ENCODE results near the gene PALLD.

PALLD gene

GRCh38 chr4:168674077-168674747 is 177.4 kb downstream of the PALLD start:
- no peak for DNase-seq (ENCODE audit: low read depth, low spot score)

- DNase-seq (ENCODE audit: low read depth, low spot score) = no peak
Observed at GRCh38 chr4:168674866-168675265, 178.0 kb downstream of the PALLD start.

GRCh38 chr4:168677063-168677462 is 180.2 kb downstream of the PALLD start:
- DNase-seq (ENCODE audit: low read depth, low spot score) = no peak

- DNase-seq (ENCODE audit: low read depth, low spot score) = no peak
Observed at GRCh38 chr4:168677879-168678278, 181.0 kb downstream of the PALLD start.

- no peak for DNase-seq (ENCODE audit: low read depth, low spot score)
Observed at GRCh38 chr4:168678751-168679366, 182.0 kb downstream of the PALLD start.

GRCh38 chr4:168679397-168679796 is 182.5 kb downstream of the PALLD start:
- DNase-seq (ENCODE audit: low read depth, low spot score) = no peak

- DNase-seq (ENCODE audit: low read depth, low spot score) = no peak
Observed at GRCh38 chr4:168679819-168680218, 183.0 kb downstream of the PALLD start.

- DNase-seq (ENCODE audit: low read depth, low spot score) = no peak
Observed at GRCh38 chr4:168682898-168683500, 186.1 kb downstream of the PALLD start.

- DNase-seq (ENCODE audit: low read depth, low spot score) = no peak
Observed at GRCh38 chr4:168683595-168683994, 186.7 kb downstream of the PALLD start.

GRCh38 chr4:168685136-168685809 is 188.4 kb downstream of the PALLD start:
- no peak for DNase-seq (ENCODE audit: low read depth, low spot score)

- DNase-seq (ENCODE audit: low read depth, low spot score) = no peak
Observed at GRCh38 chr4:168688584-168688983, 191.7 kb downstream of the PALLD start.

- no peak for DNase-seq (ENCODE audit: low read depth, low spot score)
Observed at GRCh38 chr4:168689791-168690190, 192.9 kb downstream of the PALLD start.

GRCh38 chr4:168690199-168690598 is 193.3 kb downstream of the PALLD start:
- DNase-seq (ENCODE audit: low read depth, low spot score) = no peak

GRCh38 chr4:168691631-168692369 is 194.9 kb downstream of the PALLD start:
- no peak for DNase-seq (ENCODE audit: low read depth, low spot score)

- no peak for DNase-seq (ENCODE audit: low read depth, low spot score)
Observed at GRCh38 chr4:168693750-168694490, 197.1 kb downstream of the PALLD start.

GRCh38 chr4:168694667-168695066 is 197.8 kb downstream of the PALLD start:
- DNase-seq (ENCODE audit: low read depth, low spot score) = no peak

- no peak for DNase-seq (ENCODE audit: low read depth, low spot score)
Observed at GRCh38 chr4:168695288-168695687, 198.4 kb downstream of the PALLD start.

GRCh38 chr4:168696280-168696679 is 199.4 kb downstream of the PALLD start:
- DNase-seq (ENCODE audit: low read depth, low spot score) = no peak

- no peak for DNase-seq (ENCODE audit: low read depth, low spot score)
Observed at GRCh38 chr4:168696826-168697225, 200.0 kb downstream of the PALLD start.

- DNase-seq (ENCODE audit: low read depth, low spot score) = no peak
Observed at GRCh38 chr4:168699224-168699878, 202.5 kb downstream of the PALLD start.

- no peak for DNase-seq (ENCODE audit: low read depth, low spot score)
Observed at GRCh38 chr4:168701061-168701460, 204.2 kb downstream of the PALLD start.

All from activated naive CD8-positive, alpha-beta T cell treated with anti-CD3 and anti-CD28 coated beads, Interleukin-2, amount 50 U/mL, for 16 hours (primary cell).